SH-SY5Y (cell line): ENCODE measurements around the gene MUSTN1.

Source experiments
- GATA2 ChIP-seq: IDR thresholded peaks from 2 replicates; pipeline ENCODE4 v1.6.1; 2011; ENCODE audit warnings: mild to moderate bottlenecking, low read depth, low read length
- GATA3 ChIP-seq: IDR thresholded peaks from 2 replicates; pipeline ENCODE4 v1.6.1; 2011; ENCODE audit warnings: low read depth, mild to moderate bottlenecking, low read length, moderate library complexity

Gene MUSTN1

GRCh38 chr3:52831500-52832301 is 3.1 kb downstream of the MUSTN1 start:
- TF ChIP-seq GATA2 (no peak), GATA3 (no peak)

GRCh38 chr3:52830535-52831258 is 4.1 kb downstream of the MUSTN1 start, which contains the start of gene ITIH4:
Gene ITIH4, minus strand, starts transcription at chr3:52830672. Its CDS starts 30 bp downstream, at chr3:52830642.
- TF ChIP-seq GATA3 (no peak), GATA2 (no peak)

- TF ChIP-seq GATA2 (no peak), GATA3 (no peak)
Measured at GRCh38 chr3:52829906-52830463, 4.8 kb downstream of the MUSTN1 start.

- TF ChIP-seq GATA2 (no peak), GATA3 (no peak)
Measured at GRCh38 chr3:52829482-52829881, 5.3 kb downstream of the MUSTN1 start.

GRCh38 chr3:52827866-52828376 is 6.9 kb downstream of the MUSTN1 start:
- TF ChIP-seq GATA2 (no peak), GATA3 (no peak)

- TF ChIP-seq GATA2 (no peak), GATA3 (no peak)
Measured at GRCh38 chr3:52827441-52827840, 7.4 kb downstream of the MUSTN1 start.

- TF ChIP-seq GATA2 (no peak), GATA3 (no peak)
Measured at GRCh38 chr3:52824037-52824436, 10.8 kb downstream of the MUSTN1 start.

- TF ChIP-seq GATA2 (no peak), GATA3 (no peak)
Measured at GRCh38 chr3:52822363-52822762, 12.5 kb downstream of the MUSTN1 start.

- TF ChIP-seq GATA3 (no peak), GATA2 (no peak)
Measured at GRCh38 chr3:52820736-52821135, 14.1 kb downstream of the MUSTN1 start.

GRCh38 chr3:52819936-52820335 is 14.9 kb downstream of the MUSTN1 start:
- TF ChIP-seq GATA3 (no peak), GATA2 (no peak)

- no peak for TF ChIP-seq GATA3
- no peak for TF ChIP-seq GATA2
Measured at GRCh38 chr3:52817860-52818259, 17.0 kb downstream of the MUSTN1 start.

- TF ChIP-seq GATA2 = no peak
- no peak for TF ChIP-seq GATA3
Measured at GRCh38 chr3:52817221-52817620, 17.6 kb downstream of the MUSTN1 start.

- no peak for TF ChIP-seq GATA2
- TF ChIP-seq GATA3 = no peak
Measured at GRCh38 chr3:52816654-52817053, 18.2 kb downstream of the MUSTN1 start.

- TF ChIP-seq GATA2 (no peak), GATA3 (no peak)
Measured at GRCh38 chr3:52816199-52816598, 18.6 kb downstream of the MUSTN1 start.
